GM18858 (cell line): ENCODE data around the gene CDH19.
A peak's percentile ranks its signal among the peaks of the same experiment; 100 is the strongest.
"Not testable (repeated sequence)": the region's sequence is repeated elsewhere in the genome, so short reads cannot be mapped to it uniquely, and the experiment has no call there.

Source experiments
- ATAC-seq: cut with Tn5 transposase; IDR thresholded peaks from one replicate; pipeline ENCODE4 v1.9.1; 2021; ENCODE audit not compliant: unreplicated experiment

The CDH19 gene

GRCh38 chr18:66466184-66466583 is 137.7 kb downstream of the CDH19 start:
- ATAC-seq = not testable (repeated sequence)

- ATAC-seq = peak; percentile 85
Measured at GRCh38 chr18:66461344-66461743, 142.5 kb downstream of the CDH19 start.

- ATAC-seq = no peak
Measured at GRCh38 chr18:66457245-66457644, 146.6 kb downstream of the CDH19 start.
